ENCODE measurements around the gene SEMA6B. TPM values are rescaled to one million over a fixed set of nuclear protein-coding genes. Genes with fewer than 3 reads are reported as not detected.
A peak's percentile ranks its signal among the peaks of the same experiment; 100 is the strongest.
"Not testable (repeated sequence)": the region's sequence is repeated elsewhere in the genome, so short reads cannot be mapped to it uniquely, and the experiment has no call there.

Gene SEMA6B
- total RNA-seq, 1 donor from 2014 or later: 7.2 TPM

GRCh38 chr19:4553775-4554174 lies 5.7 kb downstream of the SEMA6B start:
- intact Hi-C loops (cut with DNase I): no loop called here
- no peak for DNase-seq (ENCODE audit: low spot score)

GRCh38 chr19:4553092-4553695 lies 6.3 kb downstream of the SEMA6B start:
- intact Hi-C loops (cut with DNase I): no loop called here
- DNase-seq (ENCODE audit: low spot score): no peak

GRCh38 chr19:4552525-4552819 lies 7.0 kb downstream of the SEMA6B start:
- no peak for DNase-seq (ENCODE audit: low spot score)
- intact Hi-C loops (cut with DNase I): no loop called here

- no peak for DNase-seq (ENCODE audit: low spot score)
- intact Hi-C loops (cut with DNase I): no loop called here
Observed at GRCh38 chr19:4550479-4551050, 8.9 kb downstream of the SEMA6B start.

- DNase-seq (ENCODE audit: low spot score): no peak
- intact Hi-C loops (cut with DNase I): no loop called here
Observed at GRCh38 chr19:4550018-4550417, 9.5 kb downstream of the SEMA6B start.

GRCh38 chr19:4548238-4548584 lies 11.3 kb downstream of the SEMA6B start:
- intact Hi-C loops (cut with DNase I): no loop called here
- DNase-seq (ENCODE audit: low spot score): no peak

GRCh38 chr19:4547303-4548237 lies 11.9 kb downstream of the SEMA6B start:
- intact Hi-C loops (cut with DNase I): no loop called here
- no peak for DNase-seq (ENCODE audit: low spot score)

- DNase-seq (ENCODE audit: low spot score): no peak
Observed at GRCh38 chr19:4543842-4544647, 15.4 kb downstream of the SEMA6B start.

GRCh38 chr19:4542896-4543841 lies 16.3 kb downstream of the SEMA6B start:
- no peak for DNase-seq (ENCODE audit: low spot score)
- intact Hi-C loops (cut with DNase I): no loop called here

More at GRCh38 chr19:4543842-4544647, 15.4 kb downstream of the SEMA6B start:
- intact Hi-C loops (cut with DNase I): no loop called here

- intact Hi-C loops (cut with DNase I); DNase-seq (ENCODE audit: low spot score): not testable (repeated sequence)
Observed at GRCh38 chr19:4541806-4542145, 17.7 kb downstream of the SEMA6B start.

GRCh38 chr19:4541114-4541805 lies 18.2 kb downstream of the SEMA6B start:
- intact Hi-C loops (cut with DNase I): no loop called here

GRCh38 chr19:4539693-4540581 lies 19.5 kb downstream of the SEMA6B start, which contains the start of gene LRG1:
LRG1 (minus strand) TSS chr19:4540036; CDS start chr19:4540013, 23 bp downstream.
- DNase-seq (ENCODE audit: low spot score): peak; percentile 93
- intact Hi-C loops (cut with DNase I): no loop called here

More at GRCh38 chr19:4541114-4541805, 18.2 kb downstream of the SEMA6B start:
- no peak for DNase-seq (ENCODE audit: low spot score)

- DNase-seq (ENCODE audit: low spot score): no peak
- intact Hi-C loops (cut with DNase I): no loop called here
Observed at GRCh38 chr19:4539169-4539692, 20.3 kb downstream of the SEMA6B start.

GRCh38 chr19:4538601-4538954 lies 20.9 kb downstream of the SEMA6B start:
- DNase-seq (ENCODE audit: low spot score): no peak
- intact Hi-C loops (cut with DNase I): no loop called here

GRCh38 chr19:4537953-4538600 lies 21.4 kb downstream of the SEMA6B start:
- intact Hi-C loops (cut with DNase I): no loop called here
- DNase-seq (ENCODE audit: low spot score): no peak

GRCh38 chr19:4536798-4537197 lies 22.7 kb downstream of the SEMA6B start:
- intact Hi-C loops (cut with DNase I): no loop called here
- no peak for DNase-seq (ENCODE audit: low spot score)
